Measurements from ENCODE around the gene ANKRD55.

Gene ANKRD55

GRCh38 chr5:56176871-56177533 is 56.1 kb downstream of the ANKRD55 start:
- H3K4me3 ChIP-seq (replicated peaks; ENCODE audit: low read depth, low read length), result no peak overlapping the region
- peak; percentile 77 for DNase-seq (ENCODE audit: low read depth)
- TF ChIP-seq CTCF (IDR thresholded peaks at IDR 0.05; ENCODE audit: low read length, missing control alignments), result no peak

- H3K4me3 ChIP-seq (replicated peaks; ENCODE audit: low read depth, low read length), result no peak overlapping the region
- no peak for TF ChIP-seq CTCF (IDR thresholded peaks at IDR 0.05; ENCODE audit: low read length, missing control alignments)
- peak; percentile 89 for DNase-seq (ENCODE audit: low read depth)
These were observed 56.9 kb downstream of the ANKRD55 start for GRCh38 chr5:56176155-56176798.

- no peak overlapping the region for H3K4me3 ChIP-seq (replicated peaks; ENCODE audit: low read depth, low read length)
- no peak for TF ChIP-seq CTCF (IDR thresholded peaks at IDR 0.05; ENCODE audit: low read length, missing control alignments)
- peak; percentile 95 for DNase-seq (ENCODE audit: low read depth)
These were observed 57.6 kb downstream of the ANKRD55 start for GRCh38 chr5:56175488-56175887.

GRCh38 chr5:56175021-56175420 is 58.1 kb downstream of the ANKRD55 start:
- TF ChIP-seq CTCF (IDR thresholded peaks at IDR 0.05; ENCODE audit: low read length, missing control alignments), result no peak
- no peak overlapping the region for H3K4me3 ChIP-seq (replicated peaks; ENCODE audit: low read depth, low read length)
- DNase-seq (ENCODE audit: low read depth), result peak; percentile 39

- no peak overlapping the region for H3K4me3 ChIP-seq (replicated peaks; ENCODE audit: low read depth, low read length)
- TF ChIP-seq CTCF (IDR thresholded peaks at IDR 0.05; ENCODE audit: low read length, missing control alignments), result no peak
- peak; percentile 82 for DNase-seq (ENCODE audit: low read depth)
These were observed 60.9 kb downstream of the ANKRD55 start for GRCh38 chr5:56172241-56172640.

GRCh38 chr5:56170557-56170956 is 62.6 kb downstream of the ANKRD55 start:
- peak; percentile 68 for DNase-seq (ENCODE audit: low read depth)
- TF ChIP-seq CTCF (IDR thresholded peaks at IDR 0.05; ENCODE audit: low read length, missing control alignments), result no peak

GRCh38 chr5:56169949-56170348 is 63.2 kb downstream of the ANKRD55 start:
- no peak for TF ChIP-seq CTCF (IDR thresholded peaks at IDR 0.05; ENCODE audit: low read length, missing control alignments)
- DNase-seq (ENCODE audit: low read depth), result no peak
- H3K4me3 ChIP-seq (replicated peaks; ENCODE audit: low read depth, low read length), result no peak overlapping the region

More at GRCh38 chr5:56170557-56170956, 62.6 kb downstream of the ANKRD55 start:
- H3K4me3 ChIP-seq (replicated peaks; ENCODE audit: low read depth, low read length), result no peak overlapping the region

All from fibroblast of pulmonary artery (primary cell).